ENCODE results near the gene SLC30A2. TPM values are rescaled to one million over a fixed set of nuclear protein-coding genes. Genes with fewer than 3 reads are reported as not detected.

Gene SLC30A2
- total and polyA plus RNA-seq, 9 of the 15 experiments (the other 6 are each of a cell fraction or from before 2014, with no cell fraction given): 0.01 to 0.18 (median 0.06) TPM; not detected in 3

DNA sequence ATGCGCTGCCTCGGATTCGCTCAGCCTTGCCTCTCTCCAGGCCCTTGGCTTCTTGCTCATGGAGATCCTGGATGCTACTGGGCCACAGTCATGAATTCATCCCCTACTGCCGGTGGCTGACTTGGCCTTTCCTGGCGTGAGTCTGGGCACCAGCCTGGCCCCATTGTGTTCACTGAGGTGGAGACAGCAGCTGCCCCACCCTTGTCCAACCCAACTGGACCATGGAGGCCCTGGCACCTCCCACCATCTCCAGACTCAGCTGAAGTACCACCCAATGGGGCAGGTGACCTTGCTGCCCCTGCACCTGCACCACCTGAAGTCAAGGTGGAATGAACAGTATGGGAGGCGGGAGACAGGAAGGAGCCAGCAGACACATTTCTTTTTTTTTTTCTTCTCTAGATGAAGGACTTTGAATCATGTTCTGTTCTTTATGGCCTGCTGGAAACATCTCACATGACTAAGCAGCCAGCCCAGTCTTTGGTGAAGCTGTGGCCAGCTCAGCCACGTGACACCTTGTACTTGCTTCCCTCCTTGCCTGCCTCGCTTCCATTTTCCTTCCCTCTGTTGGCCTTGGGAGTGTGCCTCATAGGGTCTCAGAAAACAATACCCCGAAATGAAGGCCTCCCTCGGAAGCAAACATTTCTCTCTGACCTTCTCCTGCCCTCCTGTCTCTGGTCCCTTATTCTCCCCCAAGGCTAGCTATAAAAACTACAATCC lies 3.8 kb upstream of the SLC30A2 start (continued):
- TF ChIP-seq TBP (optimal IDR thresholded peaks at IDR 0.05; ENCODE audit: low read depth, low read length) (no peak), MEF2A (IDR thresholded peaks at IDR 0.05; ENCODE audit: control insufficient read depth, low read depth, low read length) (no peak), ELF4 (CRISPR knock-in tag; IDR thresholded peaks at IDR 0.05) (peak; percentile 93), NR2C1 (IDR thresholded peaks at IDR 0.05) (no peak), NR2C1 (tag; IDR thresholded peaks at IDR 0.05) (peak; percentile 89), THAP7 (CRISPR knock-in tag; IDR thresholded peaks at IDR 0.05) (no peak), RREB1 (CRISPR knock-in tag; IDR thresholded peaks at IDR 0.05) (peak; percentile 93; the same call in 1 of the 2 replicates), DIDO1 (tag; IDR thresholded peaks at IDR 0.05; ENCODE audit: low read depth) (0 out of 2 replicates have a peak, but pooled peaks have one; percentile 34), LCOR (CRISPR knock-in tag; IDR thresholded peaks at IDR 0.05) (no peak), SNRNP70 (optimal IDR thresholded peaks at IDR 0.05; ENCODE audit: low read depth, low read length) (no peak), OTX1 (CRISPR knock-in tag; IDR thresholded peaks at IDR 0.05) (peak; percentile 91), IRF2 (CRISPR knock-in tag; IDR thresholded peaks at IDR 0.05) (no peak), ZNF696 (CRISPR knock-in tag; conservative IDR thresholded peaks at IDR 0.05) (no peak), CSDE1 (IDR thresholded peaks at IDR 0.05) (no peak), ZFPM2 (CRISPR knock-in tag; IDR thresholded peaks at IDR 0.05) (no peak), HCFC1 (IDR thresholded peaks at IDR 0.05; ENCODE audit: low read depth, low read length) (no peak), ZNF134 (CRISPR knock-in tag; conservative IDR thresholded peaks at IDR 0.05) (peak; percentile 68), SIN3B (IDR thresholded peaks at IDR 0.05; ENCODE audit: low read depth) (no peak), ZNF3 (CRISPR knock-in tag; IDR thresholded peaks at IDR 0.05) (no peak)
- TF ChIP-seq, protein P1, sequence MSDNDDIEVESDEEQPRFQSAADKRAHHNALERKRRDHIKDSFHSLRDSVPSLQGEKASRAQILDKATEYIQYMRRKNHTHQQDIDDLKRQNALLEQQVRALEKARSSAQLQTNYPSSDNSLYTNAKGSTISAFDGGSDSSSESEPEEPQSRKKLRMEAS (CRISPR knock-in tag; IDR thresholded peaks at IDR 0.05): peak; percentile 73
- TF ChIP-seq, protein P2, sequence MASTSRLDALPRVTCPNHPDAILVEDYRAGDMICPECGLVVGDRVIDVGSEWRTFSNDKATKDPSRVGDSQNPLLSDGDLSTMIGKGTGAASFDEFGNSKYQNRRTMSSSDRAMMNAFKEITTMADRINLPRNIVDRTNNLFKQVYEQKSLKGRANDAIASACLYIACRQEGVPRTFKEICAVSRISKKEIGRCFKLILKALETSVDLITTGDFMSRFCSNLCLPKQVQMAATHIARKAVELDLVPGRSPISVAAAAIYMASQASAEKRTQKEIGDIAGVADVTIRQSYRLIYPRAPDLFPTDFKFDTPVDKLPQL (IDR thresholded peaks at IDR 0.05; ENCODE audit: extremely low read depth, insufficient read length): no peak
